KMS-11 (cell line): ENCODE measurements around the gene EIF5A.

ENCODE experiments used
- H2AFZ ChIP-seq: fragments of 200-600 bp; sonication (generic); 2 replicates; pipeline ENCODE4 v1.6.1; 2016; ENCODE audit warnings: antibody characterized with exemption, mixed run types, low read depth
- H3K27ac ChIP-seq: fragments of 200-600 bp; sonication (generic); 2 replicates; pipeline ENCODE4 v1.6.1; 2016; ENCODE audit warnings: mild to moderate bottlenecking, mixed run types
- H3K27me3 ChIP-seq: fragments of 200-600 bp; sonication (generic); 2 replicates; pipeline ENCODE4 v1.6.1; 2017; ENCODE audit warnings: mild to moderate bottlenecking, low read depth, mixed run types, moderate library complexity; ENCODE audit not compliant: insufficient read depth
- H3K36me3 ChIP-seq: fragments of 200-600 bp; sonication (generic); 2 replicates; pipeline ENCODE4 v1.6.1; 2017; ENCODE audit warnings: mild to moderate bottlenecking, mixed run types; ENCODE audit not compliant: insufficient read depth
- H3K4me1 ChIP-seq: fragments of 200-600 bp; sonication (generic); 2 replicates; pipeline ENCODE4 v1.6.1; 2016; ENCODE audit warnings: mild to moderate bottlenecking, low read depth, mixed run types; ENCODE audit not compliant: poor library complexity, severe bottlenecking
- H3K4me2 ChIP-seq: fragments of 200-600 bp; sonication (generic); 2 replicates; pipeline ENCODE4 v1.7.0; 2016; ENCODE audit warnings: mild to moderate bottlenecking, mixed run types
- H3K4me3 ChIP-seq: fragments of 200-600 bp; sonication (generic); IDR thresholded peaks from 2 replicates; pipeline ENCODE4 v1.6.1; 2017; ENCODE audit warnings: low read depth, low read length, mixed read lengths; ENCODE audit not compliant: insufficient read depth
- H3K79me2 ChIP-seq: fragments of 200-600 bp; sonication (generic); 2 replicates; pipeline ENCODE4 v1.6.1; 2016; ENCODE audit warnings: low read depth, mixed run types; ENCODE audit not compliant: insufficient read depth
- H3K9ac ChIP-seq: fragments of 200-600 bp; sonication (generic); 2 replicates; pipeline ENCODE4 v1.6.1; 2016; ENCODE audit warnings: mild to moderate bottlenecking, mixed run types
- H4K20me1 ChIP-seq: fragments of 200-600 bp; sonication (generic); 2 replicates; pipeline ENCODE4 v1.6.1; 2016; ENCODE audit warnings: mild to moderate bottlenecking, mixed run types; ENCODE audit not compliant: insufficient read depth
- TF ChIP-seq, protein P1 (sequence below): fragments of 200-600 bp; sonication (generic); conservative IDR thresholded peaks from 2 replicates; pipeline ENCODE4 v1.6.1; 2017; ENCODE audit warnings: low read depth, mild to moderate bottlenecking, antibody characterized with exemption, low read length, moderate library complexity, mixed read lengths

Gene EIF5A

DNA sequence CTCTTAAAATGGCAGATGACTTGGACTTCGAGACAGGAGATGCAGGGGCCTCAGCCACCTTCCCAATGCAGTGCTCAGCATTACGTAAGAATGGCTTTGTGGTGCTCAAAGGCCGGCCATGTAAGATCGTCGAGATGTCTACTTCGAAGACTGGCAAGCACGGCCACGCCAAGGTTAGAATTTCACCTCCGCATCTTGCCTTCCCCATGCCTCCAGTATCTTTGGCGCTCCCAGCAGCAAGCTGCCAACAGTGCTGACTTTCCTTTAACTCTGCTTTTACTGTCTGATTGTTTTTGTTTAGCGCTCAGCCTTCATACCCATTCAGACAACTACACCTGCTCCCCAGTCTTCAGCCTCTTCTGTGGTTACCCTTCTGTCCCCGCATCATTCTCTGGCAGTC lies 2.2 kb downstream of the EIF5A start:
- H3K36me3 ChIP-seq: no peaks in the 10 kb centered on the region
- no peak overlapping the region; the same call in 1 of the 2 replicates for H3K27ac ChIP-seq
- no peak overlapping the region for H2AFZ ChIP-seq
- H3K79me2 ChIP-seq: peaks cover 16% of the 10 kb centered on the region; the same call in 1 of the 2 replicates
- H3K4me3 ChIP-seq: no peak overlapping the region
- no peak overlapping the region for H3K9ac ChIP-seq
- peaks cover 11% of the 10 kb centered on the region for H3K4me1 ChIP-seq
- H4K20me1 ChIP-seq: no peaks in the 10 kb centered on the region
- peak overlapping the region; percentile 33 for H3K4me2 ChIP-seq
- no peaks in the 10 kb centered on the region for H3K27me3 ChIP-seq
- TF ChIP-seq, protein P1, sequence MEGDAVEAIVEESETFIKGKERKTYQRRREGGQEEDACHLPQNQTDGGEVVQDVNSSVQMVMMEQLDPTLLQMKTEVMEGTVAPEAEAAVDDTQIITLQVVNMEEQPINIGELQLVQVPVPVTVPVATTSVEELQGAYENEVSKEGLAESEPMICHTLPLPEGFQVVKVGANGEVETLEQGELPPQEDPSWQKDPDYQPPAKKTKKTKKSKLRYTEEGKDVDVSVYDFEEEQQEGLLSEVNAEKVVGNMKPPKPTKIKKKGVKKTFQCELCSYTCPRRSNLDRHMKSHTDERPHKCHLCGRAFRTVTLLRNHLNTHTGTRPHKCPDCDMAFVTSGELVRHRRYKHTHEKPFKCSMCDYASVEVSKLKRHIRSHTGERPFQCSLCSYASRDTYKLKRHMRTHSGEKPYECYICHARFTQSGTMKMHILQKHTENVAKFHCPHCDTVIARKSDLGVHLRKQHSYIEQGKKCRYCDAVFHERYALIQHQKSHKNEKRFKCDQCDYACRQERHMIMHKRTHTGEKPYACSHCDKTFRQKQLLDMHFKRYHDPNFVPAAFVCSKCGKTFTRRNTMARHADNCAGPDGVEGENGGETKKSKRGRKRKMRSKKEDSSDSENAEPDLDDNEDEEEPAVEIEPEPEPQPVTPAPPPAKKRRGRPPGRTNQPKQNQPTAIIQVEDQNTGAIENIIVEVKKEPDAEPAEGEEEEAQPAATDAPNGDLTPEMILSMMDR: no peak

GRCh38 chr17:7311110-7311705 lies 3.8 kb downstream of the EIF5A start:
- Histone ChIP-seq H3K27me3 (no peaks in the 10 kb centered on the region), H3K9ac (no peak overlapping the region), H2AFZ (no peak overlapping the region), H4K20me1 (no peaks in the 10 kb centered on the region), H3K36me3 (no peaks in the 10 kb centered on the region), H3K4me2 (no peak overlapping the region), H3K4me1 (peaks cover 11% of the 10 kb centered on the region), H3K79me2 (peaks cover 16% of the 10 kb centered on the region; the same call in 1 of the 2 replicates), H3K4me3 (no peak overlapping the region), H3K27ac (no peak overlapping the region)
- TF ChIP-seq, protein P1: no peak

DNA sequence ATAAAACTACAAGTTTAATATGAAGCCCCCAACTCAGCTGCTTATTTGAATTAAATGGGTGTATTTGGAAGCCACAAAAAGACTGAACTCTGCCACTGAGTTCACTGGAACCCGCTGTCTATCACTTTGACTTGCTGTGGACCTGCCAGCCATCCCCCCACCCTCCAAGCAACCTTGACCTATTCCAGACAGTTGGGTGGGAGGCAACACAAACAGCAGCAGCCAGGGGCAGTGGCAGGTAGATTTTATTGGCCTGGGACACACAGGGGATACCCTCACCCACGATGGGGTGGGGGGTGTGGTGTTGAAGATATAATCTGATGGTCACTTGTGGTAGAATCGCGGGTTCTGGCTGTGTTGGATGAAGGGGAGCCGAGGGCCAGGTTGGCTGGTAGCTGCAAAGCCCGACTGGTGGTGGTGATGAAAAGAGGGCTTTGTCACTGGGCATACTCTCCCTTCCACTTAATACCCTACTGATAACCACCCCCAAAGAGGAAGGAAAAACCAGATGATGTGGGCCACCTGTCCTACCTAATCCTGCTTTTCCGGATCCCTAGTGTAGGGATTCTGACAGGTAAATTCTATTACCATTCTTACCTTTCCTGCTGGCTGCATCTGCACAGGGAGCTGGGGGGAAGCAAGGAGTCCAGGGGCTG lies 5.1 kb downstream of the EIF5A start:
- TF ChIP-seq, protein P1: no peak
- Histone ChIP-seq H3K27me3 (no peaks in the 10 kb centered on the region), H3K79me2 (peaks cover 16% of the 10 kb centered on the region; the same call in 1 of the 2 replicates), H2AFZ (no peak overlapping the region), H3K9ac (no peak overlapping the region), H3K4me3 (no peak overlapping the region), H3K27ac (no peak overlapping the region), H3K4me2 (no peak overlapping the region), H4K20me1 (no peaks in the 10 kb centered on the region), H3K4me1 (peaks cover 11% of the 10 kb centered on the region), H3K36me3 (no peaks in the 10 kb centered on the region)

- no peak overlapping the region for H3K4me2 ChIP-seq
- no peak overlapping the region for H3K9ac ChIP-seq
- no peaks in the 10 kb centered on the region for H3K36me3 ChIP-seq
- H3K79me2 ChIP-seq: peaks cover 16% of the 10 kb centered on the region; the same call in 1 of the 2 replicates
- H3K27ac ChIP-seq: no peak overlapping the region
- H2AFZ ChIP-seq: no peak overlapping the region
- H3K27me3 ChIP-seq: no peaks in the 10 kb centered on the region
- no peaks in the 10 kb centered on the region for H4K20me1 ChIP-seq
- TF ChIP-seq, protein P1: no peak
- H3K4me1 ChIP-seq: peaks cover 11% of the 10 kb centered on the region
- no peak overlapping the region for H3K4me3 ChIP-seq
Measured at GRCh38 chr17:7313088-7313889, 5.9 kb downstream of the EIF5A start.
